NCI-H2196 (cell line): ENCODE measurements around the gene PPOX.

Experiments
- DNase-seq: peaks from one replicate; lab custom pipeline; 2025; ENCODE audit not compliant: unreplicated experiment; lab: John Stamatoyannopoulos, UW

PPOX gene

DNA sequence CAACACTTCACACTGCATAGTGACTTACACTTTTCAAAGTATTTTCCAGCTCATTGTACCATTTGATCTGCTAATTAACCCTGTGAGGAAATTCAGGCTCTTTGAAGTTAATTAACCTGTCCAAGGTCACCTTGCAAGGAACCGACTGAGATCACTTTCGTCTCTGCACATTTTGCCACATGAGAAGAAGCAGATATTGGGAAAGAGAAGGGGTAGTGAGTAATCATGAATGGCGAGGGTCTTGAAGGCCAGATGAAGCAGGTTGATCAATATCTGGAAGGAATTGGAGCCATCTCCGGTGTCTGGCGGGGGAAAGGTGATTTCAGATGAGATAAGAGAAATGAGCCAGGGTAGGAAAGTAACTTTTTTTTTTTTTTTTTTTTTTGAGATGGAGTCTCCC, 53.8 kb downstream of the PPOX start:
- DNase-seq = no peak
